T-helper 17 cell (primary cell): ENCODE measurements around the gene MIPOL1. TPM values are rescaled to one million over a fixed set of nuclear protein-coding genes. Genes with fewer than 3 reads are reported as not detected.
"Not testable (repeated sequence)": the region's sequence is repeated elsewhere in the genome, so short reads cannot be mapped to it uniquely, and the experiment has no call there.

Experiments used
- ATAC-seq: fragments of 150-1000 bp; cut with Tn5 transposase; 2 replicates; pipeline ENCODE4 v1.10.0; 2021; ENCODE audit warnings: mild to moderate bottlenecking, moderate library complexity
- DNase-seq, 3 donors: peaks; one replicate each; pipeline versions ENCODE4 v3.0.0 to v3.0.0-alpha.2; 2020 to 2021
- H3K9me3 ChIP-seq: one replicate; pipeline ENCODE4 v1.7.0; 2013; ENCODE audit warnings: low read length, mild to moderate bottlenecking; ENCODE audit not compliant: control insufficient read depth, poor library complexity, severe bottlenecking
- H3K27ac Mint-ChIP-seq: one replicate; pipeline ENCODE4 v1.8.0; 2022; ENCODE audit warnings: mild to moderate bottlenecking, moderate library complexity, mixed read lengths
- H3K27me3 Mint-ChIP-seq: one replicate; pipeline ENCODE4 v1.8.0; 2022; ENCODE audit warnings: mixed read lengths
- H3K36me3 Mint-ChIP-seq: one replicate; pipeline ENCODE4 v1.8.0; 2022; ENCODE audit warnings: low read depth, mixed read lengths
- H3K4me1 Mint-ChIP-seq: one replicate; pipeline ENCODE4 v1.8.0; 2022; ENCODE audit warnings: mild to moderate bottlenecking, mixed read lengths
- H3K4me3 Mint-ChIP-seq: one replicate; pipeline ENCODE4 v1.8.0; 2022; ENCODE audit warnings: mild to moderate bottlenecking, moderate library complexity, mixed read lengths
- total RNA-seq, 4 donors: library from RNA in 2 of 4; stranded (reverse) in 2 of 4; gene quantifications; one replicate each; pipeline ENCODE4 v1.2.3 and lab custom pipeline; 2022 to 2026

The MIPOL1 gene
- total RNA-seq, 2 donors from 2014 or later: 0.32 to 0.73 TPM

DNA sequence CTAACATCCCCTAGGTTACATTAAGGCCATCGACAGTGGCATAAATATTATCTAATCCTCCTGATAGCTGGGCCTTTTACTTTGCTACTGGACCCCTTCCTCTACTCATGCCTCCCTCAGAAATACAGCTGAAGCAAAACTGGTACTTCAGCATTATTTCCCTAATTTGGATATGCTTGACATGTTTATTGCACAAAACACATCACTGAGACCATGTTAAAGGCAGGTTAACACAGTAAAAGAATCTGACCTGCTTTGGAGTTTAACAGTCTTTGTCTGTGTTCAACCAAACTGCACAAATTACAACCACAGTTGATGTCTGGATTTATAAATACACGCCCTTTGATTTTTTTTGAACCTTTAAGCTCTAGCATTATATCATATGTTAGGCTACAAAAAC is 240.7 kb downstream of the MIPOL1 start:
- no peaks in the 10 kb centered on the region for H3K4me1 Mint-ChIP-seq
- no peak for ATAC-seq

GRCh38 chr14:37443461-37443860 is 245.7 kb downstream of the MIPOL1 start:
- Mint-ChIP-seq H3K27me3 (no peaks in the 10 kb centered on the region), H3K27ac (no peak overlapping the region), H3K4me1 (no peaks in the 10 kb centered on the region), H3K36me3 (no peaks in the 10 kb centered on the region), H3K4me3 (no peak overlapping the region)
- no peak for ATAC-seq
- H3K9me3 ChIP-seq: no peaks in the 10 kb centered on the region
- DNase-seq: no peak

More for the DNA sequence above, 240.7 kb downstream of the MIPOL1 start:
- Mint-ChIP-seq H3K27ac (no peak overlapping the region), H3K4me3 (no peak overlapping the region), H3K36me3 (no peaks in the 10 kb centered on the region), H3K27me3 (no peaks in the 10 kb centered on the region)
- no peaks in the 10 kb centered on the region for H3K9me3 ChIP-seq
- DNase-seq: no peak

DNA sequence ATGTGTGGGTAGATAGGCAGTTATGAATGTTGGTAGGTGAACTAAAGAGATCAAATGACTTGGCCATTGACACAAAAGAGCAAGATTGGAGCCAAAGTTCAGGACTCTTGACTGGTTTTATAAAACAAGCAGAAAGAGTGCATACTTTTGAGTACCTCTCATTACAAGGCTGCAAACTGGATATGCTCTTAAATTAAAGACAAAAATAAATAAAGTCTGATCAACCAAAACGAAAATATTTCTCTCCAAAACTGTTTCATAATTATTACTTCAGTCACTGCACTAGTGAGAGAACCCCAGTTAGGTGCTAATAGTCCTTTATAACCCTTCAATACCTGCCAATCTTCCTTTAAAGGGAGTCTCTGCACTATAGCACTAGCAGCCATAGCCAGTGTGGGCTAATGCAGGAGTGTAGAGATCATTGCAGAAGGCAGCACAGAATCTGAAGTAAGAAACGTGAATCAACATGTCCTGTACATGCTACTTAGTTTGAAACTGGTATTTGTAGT is 250.2 kb downstream of the MIPOL1 start:
- Mint-ChIP-seq H3K4me3 (no peak overlapping the region), H3K4me1 (no peaks in the 10 kb centered on the region), H3K27ac (no peak overlapping the region), H3K27me3 (no peaks in the 10 kb centered on the region), H3K36me3 (no peaks in the 10 kb centered on the region)
- H3K9me3 ChIP-seq: no peaks in the 10 kb centered on the region
- DNase-seq: no peak
- no peak for ATAC-seq

- H3K4me3 Mint-ChIP-seq: no peak overlapping the region
- no peak overlapping the region for H3K27ac Mint-ChIP-seq
- no peak for ATAC-seq
- no peaks in the 10 kb centered on the region for H3K36me3 Mint-ChIP-seq
- H3K27me3 Mint-ChIP-seq: no peaks in the 10 kb centered on the region
- H3K4me1 Mint-ChIP-seq: no peaks in the 10 kb centered on the region
- DNase-seq: no peak
- no peaks in the 10 kb centered on the region for H3K9me3 ChIP-seq
Observed at GRCh38 chr14:37452323-37452722, 254.6 kb downstream of the MIPOL1 start.

- no peaks in the 10 kb centered on the region for H3K27me3 Mint-ChIP-seq
- no peak overlapping the region for H3K27ac Mint-ChIP-seq
- ATAC-seq (no peak), DNase-seq (no peak)
- no peaks in the 10 kb centered on the region for H3K9me3 ChIP-seq
- no peaks in the 10 kb centered on the region for H3K36me3 Mint-ChIP-seq
- no peak overlapping the region for H3K4me3 Mint-ChIP-seq
- H3K4me1 Mint-ChIP-seq: no peaks in the 10 kb centered on the region
Observed at GRCh38 chr14:37453985-37454384, 256.2 kb downstream of the MIPOL1 start.

GRCh38 chr14:37457334-37457733 is 259.6 kb downstream of the MIPOL1 start:
- DNase-seq: no peak
- ATAC-seq: no peak
- H3K27ac Mint-ChIP-seq: no peak overlapping the region
- H3K36me3 Mint-ChIP-seq: no peaks in the 10 kb centered on the region
- H3K4me1 Mint-ChIP-seq: no peaks in the 10 kb centered on the region
- no peak overlapping the region for H3K4me3 Mint-ChIP-seq
- no peaks in the 10 kb centered on the region for H3K27me3 Mint-ChIP-seq
- no peaks in the 10 kb centered on the region for H3K9me3 ChIP-seq

GRCh38 chr14:37462426-37462825 is 264.7 kb downstream of the MIPOL1 start:
- H3K9me3 ChIP-seq, H3K36me3 Mint-ChIP-seq, H3K4me3 Mint-ChIP-seq, ATAC-seq, DNase-seq, H3K27ac Mint-ChIP-seq, H3K27me3 Mint-ChIP-seq, H3K4me1 Mint-ChIP-seq: not testable (repeated sequence)

DNA sequence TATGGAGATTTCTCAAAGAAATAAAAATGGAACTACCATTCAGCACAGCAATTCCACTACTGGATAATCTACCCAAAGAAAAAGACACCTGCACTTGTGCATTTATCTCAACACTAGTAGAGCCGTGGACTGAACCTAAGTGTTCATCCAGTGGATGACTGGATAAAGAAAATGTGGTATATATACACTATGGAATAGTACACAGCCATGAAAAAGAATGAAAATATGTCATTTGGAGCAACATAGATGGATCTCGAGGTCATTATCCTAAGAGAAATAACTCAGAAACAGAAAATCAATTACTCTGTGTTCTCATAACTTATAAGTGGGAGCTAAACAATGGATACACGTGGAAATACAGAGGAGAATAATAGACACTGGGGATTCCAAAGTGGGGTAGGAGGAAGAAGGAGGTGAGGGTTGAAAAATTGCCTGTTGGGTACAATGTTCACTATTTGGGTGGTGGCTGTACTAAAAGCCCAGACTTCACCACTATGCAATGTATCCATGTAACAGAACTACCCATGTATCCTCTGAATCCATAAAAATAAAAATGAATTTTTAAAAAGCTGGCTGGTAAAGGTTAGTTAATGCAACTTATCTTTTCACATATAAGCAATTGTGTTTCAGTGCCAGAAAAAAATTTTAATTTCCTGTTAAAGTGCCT is 266.6 kb downstream of the MIPOL1 start:
- DNase-seq (no peak), ATAC-seq (no peak)
- no peak overlapping the region for H3K4me3 Mint-ChIP-seq
- no peaks in the 10 kb centered on the region for H3K9me3 ChIP-seq
- H3K27me3 Mint-ChIP-seq: no peaks in the 10 kb centered on the region
- no peak overlapping the region for H3K27ac Mint-ChIP-seq
- H3K36me3 Mint-ChIP-seq: no peaks in the 10 kb centered on the region
- no peaks in the 10 kb centered on the region for H3K4me1 Mint-ChIP-seq

GRCh38 chr14:37466003-37466622 is 268.4 kb downstream of the MIPOL1 start:
- Mint-ChIP-seq H3K4me3 (no peak overlapping the region), H3K27ac (no peak overlapping the region), H3K27me3 (no peaks in the 10 kb centered on the region), H3K36me3 (no peaks in the 10 kb centered on the region), H3K4me1 (no peaks in the 10 kb centered on the region)
- H3K9me3 ChIP-seq: no peaks in the 10 kb centered on the region
- ATAC-seq: no peak
- DNase-seq: no peak

- no peak overlapping the region for H3K27ac Mint-ChIP-seq
- H3K36me3 Mint-ChIP-seq: no peaks in the 10 kb centered on the region
Observed at GRCh38 chr14:37466623-37467088, 268.9 kb downstream of the MIPOL1 start.

DNA sequence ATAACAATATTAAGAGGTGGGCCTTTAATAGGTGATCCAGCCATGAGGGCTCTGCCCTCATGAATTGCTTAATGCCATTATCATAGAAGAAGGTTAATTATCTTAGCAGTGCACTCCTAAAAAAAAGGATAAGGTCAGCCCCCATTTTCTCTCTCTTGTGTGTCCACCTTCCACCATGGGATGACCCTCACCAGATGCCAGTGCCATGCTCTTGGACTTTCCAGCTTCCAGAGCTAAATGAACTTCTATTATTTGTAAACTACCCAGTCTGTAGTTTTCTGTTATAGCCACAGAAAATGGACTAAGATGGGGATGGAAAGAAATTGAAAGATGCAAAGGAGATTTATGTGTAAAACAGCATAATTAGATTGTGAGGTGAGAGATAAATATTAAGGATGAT is 271.9 kb downstream of the MIPOL1 start:
- Mint-ChIP-seq H3K4me3 (no peak overlapping the region), H3K36me3 (no peaks in the 10 kb centered on the region), H3K27me3 (no peaks in the 10 kb centered on the region), H3K4me1 (no peaks in the 10 kb centered on the region), H3K27ac (no peak overlapping the region)
- no peak for ATAC-seq
- DNase-seq: no peak
- H3K9me3 ChIP-seq: no peaks in the 10 kb centered on the region

More at GRCh38 chr14:37466623-37467088, 268.9 kb downstream of the MIPOL1 start:
- no peak overlapping the region for H3K4me3 Mint-ChIP-seq
- DNase-seq: no peak
- no peaks in the 10 kb centered on the region for H3K9me3 ChIP-seq
- no peak for ATAC-seq
- no peaks in the 10 kb centered on the region for H3K27me3 Mint-ChIP-seq
- H3K4me1 Mint-ChIP-seq: no peaks in the 10 kb centered on the region

DNA sequence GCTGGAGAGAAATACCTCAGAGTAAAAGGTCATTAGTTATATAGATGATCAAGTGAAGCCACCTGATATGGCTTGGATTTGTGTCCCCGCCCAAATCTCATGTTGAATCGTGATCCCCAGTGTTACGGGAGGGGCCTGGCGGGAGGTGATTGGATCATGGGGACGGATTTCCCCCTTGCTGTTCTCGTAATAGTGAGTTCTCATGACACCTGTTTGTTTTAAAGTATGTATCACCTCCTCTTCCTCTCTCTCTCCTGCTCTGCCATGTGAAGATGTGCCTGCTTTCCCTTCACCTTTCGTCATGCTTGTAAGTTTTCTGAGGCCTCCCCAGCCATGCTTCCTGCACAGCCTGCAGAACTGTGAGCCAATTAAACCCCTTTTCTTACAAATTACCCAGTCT is 272.5 kb downstream of the MIPOL1 start:
- no peak overlapping the region for H3K4me3 Mint-ChIP-seq
- H3K36me3 Mint-ChIP-seq: no peaks in the 10 kb centered on the region
- no peak for DNase-seq
- H3K27ac Mint-ChIP-seq: no peak overlapping the region
- no peaks in the 10 kb centered on the region for H3K4me1 Mint-ChIP-seq
- ATAC-seq: no peak
- H3K9me3 ChIP-seq: no peaks in the 10 kb centered on the region
- no peaks in the 10 kb centered on the region for H3K27me3 Mint-ChIP-seq

DNA sequence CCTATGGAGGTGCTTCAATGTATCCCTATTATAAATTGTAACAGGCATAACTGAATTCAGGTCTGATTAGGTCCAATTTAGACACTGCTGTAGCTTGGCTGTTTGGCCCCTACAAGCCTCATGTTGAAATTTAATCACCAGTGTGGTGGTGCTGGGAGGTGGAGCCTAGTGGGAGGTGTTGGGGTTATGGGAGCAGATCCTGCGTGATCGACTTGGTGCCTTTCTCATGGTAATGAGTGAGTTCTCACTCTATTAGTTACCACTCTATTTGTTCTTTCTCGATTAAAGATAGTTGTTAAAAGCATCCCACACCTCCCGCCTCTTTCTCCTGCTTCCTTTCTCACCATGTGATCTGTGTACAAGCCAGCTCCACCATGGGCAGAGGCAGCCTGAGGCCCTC is 275.2 kb downstream of the MIPOL1 start:
- Mint-ChIP-seq H3K4me3 (no peak overlapping the region), H3K36me3 (no peaks in the 10 kb centered on the region), H3K27me3 (no peaks in the 10 kb centered on the region), H3K27ac (no peak overlapping the region), H3K4me1 (no peaks in the 10 kb centered on the region)
- no peaks in the 10 kb centered on the region for H3K9me3 ChIP-seq
- DNase-seq (no peak), ATAC-seq (no peak)

DNA sequence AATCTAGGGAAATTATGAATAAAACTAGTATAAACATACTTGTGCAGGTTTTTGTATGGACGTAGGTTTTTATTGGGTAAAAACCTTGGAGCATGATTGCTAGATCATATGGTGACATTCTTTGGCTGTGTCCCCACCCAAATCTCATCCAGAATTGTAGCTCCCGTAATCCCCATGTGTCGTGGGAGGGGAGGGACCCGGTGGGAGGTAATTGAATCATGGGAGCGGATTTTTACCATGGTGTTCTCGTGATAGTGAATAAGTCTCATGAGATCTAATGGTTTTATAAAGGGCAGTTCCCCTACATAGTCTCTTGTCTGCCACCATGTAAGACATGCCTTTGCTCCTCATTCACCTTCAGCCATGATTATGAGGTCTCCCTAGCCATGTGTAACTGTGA is 276.5 kb downstream of the MIPOL1 start:
- Mint-ChIP-seq H3K4me1 (no peaks in the 10 kb centered on the region), H3K27me3 (no peaks in the 10 kb centered on the region), H3K27ac (no peak overlapping the region), H3K4me3 (no peak overlapping the region), H3K36me3 (no peaks in the 10 kb centered on the region)
- no peaks in the 10 kb centered on the region for H3K9me3 ChIP-seq
- ATAC-seq (no peak), DNase-seq (no peak)
